DND-41 (cell line): ENCODE results near the gene CYP2A13.
"Not testable (repeated sequence)": the region's sequence is repeated elsewhere in the genome, so short reads cannot be mapped to it uniquely, and the experiment has no call there.

Experiments
- ATAC-seq: fragments of 200-7000 bp; cut with Tn5 transposase; 3 replicates; pipeline ENCODE4 v1.9.1; 2021; ENCODE audit warnings: low read depth; ENCODE audit not compliant: insufficient read depth
- DNase-seq: peaks from one replicate; pipeline ENCODE4 v3.0.0-alpha.2; 2020
- H2AFZ ChIP-seq: 2 replicates; pipeline ENCODE4 v1.6.0; 2012; ENCODE audit warnings: low read depth, low read length
- H3K27ac ChIP-seq: 2 replicates; pipeline ENCODE4 v1.5.1; 2012; ENCODE audit warnings: low read length, inconsistent platforms
- H3K27me3 ChIP-seq: fragments of 200-600 bp; sonication (generic); 2 replicates; pipeline ENCODE4 v1.6.0; 2012; ENCODE audit warnings: low read length, mild to moderate bottlenecking, inconsistent platforms; ENCODE audit not compliant: insufficient read depth, poor library complexity
- H3K36me3 ChIP-seq: 2 replicates; pipeline ENCODE4 v1.5.1; 2012; ENCODE audit warnings: low read length, inconsistent platforms; ENCODE audit not compliant: insufficient read depth
- H3K4me1 ChIP-seq: 2 replicates; pipeline ENCODE4 v1.5.1; 2012; ENCODE audit warnings: mild to moderate bottlenecking, low read length; ENCODE audit not compliant: insufficient read depth
- H3K4me2 ChIP-seq: 2 replicates; pipeline ENCODE4 v1.6.0; 2012; ENCODE audit warnings: mild to moderate bottlenecking, moderate library complexity, low read length, inconsistent platforms; ENCODE audit not compliant: insufficient read depth
- H3K4me3 ChIP-seq, 2 experiments: fragments of 200-600 bp in 1 of 2; shearing (Covaris generic) in 1 of 2; 2 replicates each; pipeline ENCODE4 v1.5.1; 2012 to 2016; ENCODE audit warnings: inconsistent platforms in 2 of 2, low read length in 2 of 2, mild to moderate bottlenecking in 2 of 2, low read depth in 1 of 2, moderate library complexity in 1 of 2
- H3K79me2 ChIP-seq: 2 replicates; pipeline ENCODE4 v1.6.0; 2012; ENCODE audit warnings: low read length, inconsistent platforms; ENCODE audit not compliant: insufficient read depth
- H3K9ac ChIP-seq: 2 replicates; pipeline ENCODE4 v1.6.0; 2012; ENCODE audit warnings: low read depth, mild to moderate bottlenecking, inconsistent platforms, low read length, moderate library complexity
- H3K9me3 ChIP-seq: 2 replicates; pipeline ENCODE4 v1.5.1; 2012; ENCODE audit warnings: low read length, moderate library complexity, mild to moderate bottlenecking, inconsistent platforms; ENCODE audit not compliant: insufficient read depth, severe bottlenecking
- H4K20me1 ChIP-seq: 2 replicates; pipeline ENCODE4 v1.6.0; 2012; ENCODE audit warnings: low read length; ENCODE audit not compliant: insufficient read depth
- CTCF ChIP-seq: IDR thresholded peaks from 2 replicates; pipeline ENCODE4 v1.5.1; 2012; ENCODE audit warnings: borderline replicate concordance, low read length, moderate library complexity, mild to moderate bottlenecking; ENCODE audit not compliant: poor library complexity, severe bottlenecking; ENCODE audit errors: extremely low read depth
- EZH2 ChIP-seq: IDR thresholded peaks from 3 replicates; pipeline ENCODE4 v1.6.1; 2012; ENCODE audit warnings: borderline replicate concordance, low read depth, mild to moderate bottlenecking, moderate library complexity, low read length, inconsistent platforms; ENCODE audit not compliant: severe bottlenecking

CYP2A13 gene

GRCh38 chr19:41126765-41127203, 38.5 kb downstream of the CYP2A13 start:
- H3K27ac ChIP-seq, H3K79me2 ChIP-seq, H2AFZ ChIP-seq, H4K20me1 ChIP-seq, H3K4me2 ChIP-seq, H3K9me3 ChIP-seq, H3K4me3 ChIP-seq, H3K36me3 ChIP-seq, H3K27me3 ChIP-seq, ATAC-seq, H3K4me1 ChIP-seq, H3K9ac ChIP-seq: not testable (repeated sequence)
- DNase-seq, result peak; percentile 23
- TF ChIP-seq CTCF, result peak; percentile 53

GRCh38 chr19:41127362-41127761, 39.1 kb downstream of the CYP2A13 start:
- not testable (repeated sequence) for H3K4me3 ChIP-seq, H3K9me3 ChIP-seq, H3K4me2 ChIP-seq, H3K27ac ChIP-seq, H3K4me1 ChIP-seq, H3K79me2 ChIP-seq, H4K20me1 ChIP-seq, H3K9ac ChIP-seq, H2AFZ ChIP-seq, H3K27me3 ChIP-seq, H3K36me3 ChIP-seq, ATAC-seq, DNase-seq

GRCh38 chr19:41127801-41128300, 39.6 kb downstream of the CYP2A13 start:
- H3K9ac ChIP-seq, H3K4me3 ChIP-seq, H3K79me2 ChIP-seq, H3K9me3 ChIP-seq, H3K36me3 ChIP-seq, H3K4me1 ChIP-seq, H3K27ac ChIP-seq, H2AFZ ChIP-seq, H4K20me1 ChIP-seq, H3K4me2 ChIP-seq, H3K27me3 ChIP-seq, DNase-seq: not testable (repeated sequence)
- 0 out of 3 replicates have a peak, but pooled peaks have one; percentile 31 for ATAC-seq

- Histone ChIP-seq H3K4me2 (no peak overlapping the region), H3K27me3 (peaks cover 3% of the 10 kb centered on the region), H4K20me1 (no peaks in the 10 kb centered on the region), H2AFZ (no peak overlapping the region), H3K79me2 (no peaks in the 10 kb centered on the region), H3K9ac (no peak overlapping the region), H3K4me1 (no peaks in the 10 kb centered on the region), H3K36me3 (no peaks in the 10 kb centered on the region), H3K4me3 (no peak overlapping the region), H3K9me3 (no peaks in the 10 kb centered on the region), H3K27ac (no peak overlapping the region)
- TF ChIP-seq EZH2 (no peak), CTCF (no peak)
- DNase-seq (no peak), ATAC-seq (no peak)
These were observed 40.4 kb downstream of the CYP2A13 start for GRCh38 chr19:41128692-41129091.
